Adrenal gland (tissue), 12 donors: Measurements from ENCODE around the gene MRPL53. TPM values are rescaled to one million over a fixed set of nuclear protein-coding genes. Genes with fewer than 3 reads are reported as not detected.
"Not testable (repeated sequence)": the region's sequence is repeated elsewhere in the genome, so short reads cannot be mapped to it uniquely, and the experiment has no call there.

Experiments
- DNase-seq, 7 donors: peaks; one replicate each; pipeline ENCODE4 v3.0.0-alpha.2; 2019 to 2020
- H3K27ac ChIP-seq, 5 donors: fragments of 200-600 bp; sonication (generic) in 4 of 5; 1 replicate in 3 of 5; 2 replicates in 2 of 5; pipeline versions ENCODE4 v1.5.1 to v1.8.0; 2016 to 2020; ENCODE audit warnings: mild to moderate bottlenecking in 1 of 5
- H3K27me3 ChIP-seq: fragments of 200-600 bp; 2 replicates; pipeline ENCODE4 v1.8.0; 2021
- H3K36me3 ChIP-seq, 2 donors: fragments of 200-600 bp; replicated peaks in 1 of 2; 1 replicate in 1 of 2; 2 replicates in 1 of 2; pipeline versions ENCODE4 v1.5.1 to v1.8.0; 2018 to 2022
- H3K4me1 ChIP-seq, 2 donors: fragments of 200-600 bp; replicated peaks in 1 of 2; 1 replicate in 1 of 2; 2 replicates in 1 of 2; pipeline versions ENCODE4 v1.5.1 to v1.8.0; 2018 to 2021
- H3K4me3 ChIP-seq, 4 donors: fragments of 200-600 bp; sonication (generic) in 3 of 4; one replicate each; pipeline ENCODE4 v1.5.1; 2016 to 2018
- H3K9me3 ChIP-seq, 3 donors: fragments of 200-600 bp; sonication (generic) in 1 of 3; replicated peaks in 1 of 3; 1 replicate in 2 of 3; 2 replicates in 1 of 3; pipeline versions ENCODE4 v1.5.1 to v1.8.0; 2016 to 2021
- CTCF ChIP-seq, 6 experiments: fragments of 450-650 bp in 4 of 6; fragments of 200-600 bp in 2 of 6; sonication (generic) in 1 of 6; IDR thresholded peaks; 1 replicate in 5 of 6; 2 replicates in 1 of 6; pipeline versions ENCODE4 v1.5.1 to v1.8.0; 2016 to 2021; ENCODE audit warnings: antibody characterized with exemption in 6 of 6, mild to moderate bottlenecking in 2 of 6, moderate library complexity in 1 of 6
- POLR2A ChIP-seq, 2 donors: fragments of 450-650 bp; IDR thresholded peaks; one replicate each; pipeline ENCODE4 v1.6.1; 2017; ENCODE audit warnings: antibody characterized with exemption in 2 of 2, mild to moderate bottlenecking in 2 of 2, moderate library complexity in 1 of 2
- WGBS, 4 donors: extraction: QIAGEN DNeasy Blood & Tissue Kit in 2 of 4; methylation state at CpG; one replicate each; pipeline versions ENCODE4 v1.1.5 to v1.1.7; 2013 to 2017; 5-methylcytosine and 5-hydroxymethylcytosine counted together
- intact Hi-C, 2 donors: fragments of 100-400 bp; cut with DNase I; formaldehyde crosslinking; loops; one replicate each; pipeline versions ENCODE4 v1.14.1 to v1.15.0; 2022 to 2023
- polyA plus RNA-seq, 3 donors: library from polyadenylated mRNA; stranded (reverse); fragments of 200-250 nt in 2 of 3; fragments of 350-450 nt in 1 of 3; fragmentation: Illumina TruSeq in 1 of 3; extraction: RNeasy Lipid Tissue Mini Kit (QIAGEN cat#74804) in 1 of 3; gene quantifications; one replicate each; pipeline ENCODE4 v1.2.3, GENCODE V29; 2013 to 2014
- total RNA-seq, 9 donors: library from RNA; depleted of rRNA in 4 of 9; stranded (reverse); fragments of >200 nt in 4 of 9; fragments of 120-200 nt in 1 of 9; fragmentation: NEBNext Ultra II Directional in 1 of 9; extraction: Animal tissue kit (Norgen Biotek cat#: 25700) in 1 of 9; gene quantifications; one replicate each; pipeline versions ENCODE4 v1.1.0 to v1.2.4, GENCODE V29; 2013 to 2023
- donor health status: healthy with polysubstance abuse.
- donor health status: Bipolar disorder and iron deficiency.
- donor health status: DM: yes; HTN: yes; CAD: no.
- donor health status: DM: no; HTN: no; CAD: no.
- donor health status: DM: no; HTN: no; CAD: no.
- donor health status: DM: yes; HTN: yes; CAD: no.

MRPL53 gene
- total and polyA plus RNA-seq, 12 donors = 26.4 to 191 (median 135) TPM

- Histone ChIP-seq H3K27ac (no peak overlapping the region), H3K36me3 (no peaks in the 10 kb centered on the region), H3K9me3 (no peaks in the 10 kb centered on the region), H3K4me1 (peaks cover 5 to 15% of the 10 kb centered on the region in 2 donors), H3K27me3 (peaks cover 11% of the 10 kb centered on the region), H3K4me3 (no peak overlapping the region)
- TF ChIP-seq CTCF (IDR thresholded peaks at IDR 0.05) (no peak), POLR2A (IDR thresholded peaks at IDR 0.05) (no peak)
- no peak for DNase-seq
- intact Hi-C loops = no loop called here
- 35 to 46% (median 38%) methylated on average over 5 of the region's 5 CpGs for WGBS, 4 donors
These were observed 27.8 kb downstream of the MRPL53 start for GRCh38 chr2:74444498-74445318.

GRCh38 chr2:74442483-74443297 is 29.8 kb downstream of the MRPL53 start:
- Histone ChIP-seq H3K4me1 (peaks cover 13 to 28% of the 10 kb centered on the region in 2 donors), H3K27me3 (peaks cover 11% of the 10 kb centered on the region)
- H3K9me3 ChIP-seq, H3K27ac ChIP-seq, H3K36me3 ChIP-seq, H3K4me3 ChIP-seq, DNase-seq, intact Hi-C loops: not testable (repeated sequence)
- WGBS, 4 donors = 89 to 97% (median 92%) methylated on average over 16 of the region's 16 CpGs

- no peaks in the 10 kb centered on the region for H3K36me3 ChIP-seq
- no peak for DNase-seq
- peak within 1 kb of the TSS in 2 of 5 donors; percentile 71 to 74 for H3K27ac ChIP-seq
- TF ChIP-seq POLR2A (IDR thresholded peaks at IDR 0.05) (no peak), CTCF (IDR thresholded peaks at IDR 0.05) (no peak)
- H3K4me1 ChIP-seq = peaks cover 13 to 28% of the 10 kb centered on the region in 2 donors
- H3K27me3 ChIP-seq = peaks cover 11% of the 10 kb centered on the region
- H3K9me3 ChIP-seq = no peaks in the 10 kb centered on the region
- 14 to 37% (median 27%) methylated on average over 26 to 75 of the region's 75 CpGs for WGBS, 4 donors
- intact Hi-C loops = no loop called here
- H3K4me3 ChIP-seq = peak within 1 kb of the TSS in 2 of 4 donors; percentile 65 to 74
These were observed 30.6 kb downstream of the MRPL53 start, which contains the start of gene RTKN for GRCh38 chr2:74441690-74442482. TSS of gene RTKN (minus strand) at chr2:74441937. CDS start at chr2:74441816, 121 bp downstream.

GRCh38 chr2:74441170-74441689 is 31.2 kb downstream of the MRPL53 start:
- peak overlapping the region in 1 of 5 donors; percentile 74 for H3K27ac ChIP-seq
- intact Hi-C loops = no loop called here
- H3K9me3 ChIP-seq = no peaks in the 10 kb centered on the region
- peak overlapping the region in 1 of 4 donors; percentile 65 for H3K4me3 ChIP-seq
- 49 to 67% (median 54%) methylated on average over 10 to 33 of the region's 33 CpGs for WGBS, 4 donors
- H3K36me3 ChIP-seq = no peaks in the 10 kb centered on the region
- peaks cover 13 to 28% of the 10 kb centered on the region in 2 donors for H3K4me1 ChIP-seq
- DNase-seq = no peak
- no peak for TF ChIP-seq POLR2A (IDR thresholded peaks at IDR 0.05)
- TF ChIP-seq CTCF (IDR thresholded peaks at IDR 0.05) = no peak
- peaks cover 11% of the 10 kb centered on the region for H3K27me3 ChIP-seq
